Glomerular endothelial cell (primary cell): ENCODE measurements around the gene ARMC12. TPM values are rescaled to one million over a fixed set of nuclear protein-coding genes. Genes with fewer than 3 reads are reported as not detected.

Experiments used
- DNase-seq: peaks from one replicate; pipeline ENCODE4 v3.0.0-alpha.2; 2011; ENCODE audit warnings: low read depth, low spot score; ENCODE audit errors: extremely low read depth
- total RNA-seq: library from RNA; depleted of rRNA; stranded (reverse); fragments of >200 nt; gene quantifications from 2 replicates; pipeline ENCODE4 v1.2.3, GENCODE V29; 2015

The ARMC12 gene
- total RNA-seq, 1 donor from 2014 or later = not detected

GRCh38 chr6:35774116-35774794 lies 37.4 kb downstream of the ARMC12 start:
- DNase-seq = no peak

GRCh38 chr6:35775031-35775430 lies 38.2 kb downstream of the ARMC12 start:
- DNase-seq = no peak

GRCh38 chr6:35776364-35777215 lies 39.8 kb downstream of the ARMC12 start, which contains the start of gene CLPSL2:
CLPSL2 (plus strand) TSS chr6:35776598; CDS start chr6:35776619, 21 bp downstream.
- no peak for DNase-seq

GRCh38 chr6:35777356-35778102 lies 40.7 kb downstream of the ARMC12 start:
- DNase-seq = no peak

GRCh38 chr6:35778437-35778836 lies 41.6 kb downstream of the ARMC12 start:
- DNase-seq = no peak

GRCh38 chr6:35780719-35781118 lies 43.9 kb downstream of the ARMC12 start, which contains the start of gene CLPSL1:
CLPSL1 (plus strand) TSS chr6:35781019; CDS start chr6:35781111, 92 bp downstream.
- DNase-seq = no peak

GRCh38 chr6:35781290-35781689 lies 44.5 kb downstream of the ARMC12 start:
- no peak for DNase-seq

- DNase-seq = no peak
Observed at GRCh38 chr6:35782424-35782823, 45.6 kb downstream of the ARMC12 start.

GRCh38 chr6:35784200-35784599 lies 47.4 kb downstream of the ARMC12 start:
- DNase-seq = no peak

- DNase-seq = no peak
Observed at GRCh38 chr6:35786272-35786671, 49.4 kb downstream of the ARMC12 start.

GRCh38 chr6:35786810-35787209 lies 50.0 kb downstream of the ARMC12 start:
- DNase-seq = no peak

GRCh38 chr6:35787266-35788218 lies 50.7 kb downstream of the ARMC12 start:
- no peak for DNase-seq

GRCh38 chr6:35788423-35788982 lies 51.7 kb downstream of the ARMC12 start:
- no peak for DNase-seq

GRCh38 chr6:35790683-35791082 lies 53.9 kb downstream of the ARMC12 start:
- no peak for DNase-seq

- no peak for DNase-seq
Observed at GRCh38 chr6:35794536-35795452, 58.0 kb downstream of the ARMC12 start.

- no peak for DNase-seq
Observed at GRCh38 chr6:35795453-35796071, 58.7 kb downstream of the ARMC12 start.

- no peak for DNase-seq
Observed at GRCh38 chr6:35796236-35796635, 59.4 kb downstream of the ARMC12 start.

- no peak for DNase-seq
Observed at GRCh38 chr6:35797837-35798526, 61.1 kb downstream of the ARMC12 start.
